Pancreas (tissue), 10 donors: ENCODE results near the gene PRL. TPM values are rescaled to one million over a fixed set of nuclear protein-coding genes. Genes with fewer than 3 reads are reported as not detected.

Source experiments
- ATAC-seq, 4 donors: fragments of 200-7000 bp; cut with Tn5 transposase; one replicate each; pipeline versions ENCODE4 v1.8.0 to v1.9.1; 2020; ENCODE audit warnings: mild to moderate bottlenecking in 4 of 4, moderate library complexity in 4 of 4
- DNase-seq, 6 donors: peaks; one replicate each; pipeline ENCODE4 v3.0.0-alpha.2; 2020
- FAIRE-seq: peaks from 2 replicates; lab custom pipeline; 2012; peaks lifted over from hg19 to GRCh38; lab: Jason Lieb, UNC
- H3K27ac ChIP-seq, 4 donors: fragments of 200-600 bp; sonication (generic); 1 replicate in 3 of 4; 2 replicates in 1 of 4; pipeline versions ENCODE4 v1.5.0 to v1.8.0; 2020
- H3K27me3 ChIP-seq, 4 donors: fragments of 200-600 bp; one replicate each; pipeline ENCODE4 v1.8.0; 2021
- H3K36me3 ChIP-seq, 3 donors: fragments of 200-600 bp; sonication (generic) in 1 of 3; one replicate each; pipeline versions ENCODE4 v1.5.0 to v1.8.0; 2020 to 2021
- H3K4me1 ChIP-seq, 3 donors: fragments of 200-600 bp; one replicate each; pipeline ENCODE4 v1.8.0; 2021
- H3K4me3 ChIP-seq, 4 donors: fragments of 200-600 bp; sonication (generic) in 2 of 4; one replicate each; pipeline versions ENCODE4 v1.5.0 to v1.8.0; 2020 to 2021
- H3K9me3 ChIP-seq, 4 donors: fragments of 200-600 bp; one replicate each; pipeline ENCODE4 v1.8.0; 2021
- CTCF ChIP-seq, 4 donors: fragments of 200-600 bp; sonication (generic) in 3 of 4; IDR thresholded peaks; one replicate each; pipeline versions ENCODE4 v1.5.0 to v1.8.0; 2021; ENCODE audit warnings: antibody characterized with exemption in 4 of 4
- WGBS, 2 donors: extraction: QIAGEN DNeasy Blood & Tissue Kit; methylation state at CpG; one replicate each; pipeline ENCODE4 v1.1.7; 2013; 5-methylcytosine and 5-hydroxymethylcytosine counted together
- intact Hi-C, 3 donors: fragments of 100-400 bp; cut with DNase I; formaldehyde crosslinking; loops; one replicate each; pipeline versions ENCODE4 v1.11.1 to v1.14.2; 2022
- polyA plus RNA-seq, 2 donors: library from polyadenylated mRNA; stranded (reverse); fragments of 200-250 nt; gene quantifications; one replicate each; pipeline ENCODE4 v1.2.3, GENCODE V29; 2013
- total RNA-seq, 6 donors: library from RNA; stranded (reverse); fragmentation: NEBNext Ultra II Directional in 4 of 6; extraction: Animal tissue kit (Norgen Biotek cat#: 25700) in 4 of 6; gene quantifications; one replicate each; pipeline versions ENCODE4 v1.2.1 to v1.2.4, GENCODE V29; 2021 to 2023
- donor health status: healthy with polysubstance abuse.
- donor health status: DM: no; HTN: no; CAD: no; lungs with moderate emphysema.
- donor health status: DM: no; HTN: no; CAD: no.
- donor health status: control.
- donor health status: control.
- donor health status: Bipolar disorder and iron deficiency.
- donor health status: DM: yes; HTN: yes; CAD: no.
- donor health status: DM: no; HTN: no; CAD: no.
- donor health status: DM: no; HTN: no; CAD: no.
- donor health status: DM: yes; HTN: yes; CAD: no.

Gene PRL
- not detected for total RNA-seq
- polyA plus RNA-seq: not detected

GRCh38 chr6:22296936-22297335 lies at the start of gene PRL:
TSS of gene PRL (minus strand) at chr6:22297036. CDS start at chr6:22296982, 54 bp downstream.
- no peaks in the 10 kb centered on the region for H3K9me3 ChIP-seq
- H3K36me3 ChIP-seq: no peaks in the 10 kb centered on the region
- TF ChIP-seq CTCF (IDR thresholded peaks at IDR 0.05): no peak
- ATAC-seq: no peak
- DNase-seq: no peak
- peaks cover 0 to 5% (median 0%) of the 10 kb centered on the region in 4 donors for H3K27me3 ChIP-seq
- no peak within 1 kb of the TSS for H3K4me3 ChIP-seq
- no peak within 1 kb of the TSS for H3K27ac ChIP-seq
- no peak for FAIRE-seq
- no peaks in the 10 kb centered on the region for H3K4me1 ChIP-seq
- intact Hi-C loops: no loop called here
- WGBS, 2 donors: 79 to 88% methylated on average over 6 of the region's 6 CpGs

GRCh38 chr6:22343864-22344263 lies 47.0 kb upstream of the PRL start:
- ATAC-seq: no peak
- no peaks in the 10 kb centered on the region for H3K4me1 ChIP-seq
- no peaks in the 10 kb centered on the region for H3K9me3 ChIP-seq
- no peak overlapping the region for H3K4me3 ChIP-seq
- intact Hi-C loops: no loop called here
- DNase-seq: no peak
- WGBS, 2 donors: 73 to 81% methylated on average over 2 of the region's 2 CpGs
- H3K27ac ChIP-seq: no peak overlapping the region
- no peak for TF ChIP-seq CTCF (IDR thresholded peaks at IDR 0.05)
- H3K36me3 ChIP-seq: no peaks in the 10 kb centered on the region
- no peak for FAIRE-seq
- no peaks in the 10 kb centered on the region for H3K27me3 ChIP-seq

GRCh38 chr6:22334778-22335177 lies 37.9 kb upstream of the PRL start:
- FAIRE-seq (no peak), DNase-seq (no peak), ATAC-seq (no peak)
- H3K4me1 ChIP-seq: no peaks in the 10 kb centered on the region
- no peak overlapping the region for H3K27ac ChIP-seq
- TF ChIP-seq CTCF (IDR thresholded peaks at IDR 0.05): no peak
- H3K36me3 ChIP-seq: no peaks in the 10 kb centered on the region
- WGBS, 2 donors: 56 to 65% methylated on average over 2 of the region's 2 CpGs
- intact Hi-C loops: no loop called here
- H3K9me3 ChIP-seq: no peaks in the 10 kb centered on the region
- no peak overlapping the region for H3K4me3 ChIP-seq
- no peaks in the 10 kb centered on the region for H3K27me3 ChIP-seq

- H3K27me3 ChIP-seq: no peaks in the 10 kb centered on the region
- intact Hi-C loops: no loop called here
- FAIRE-seq: no peak
- no peak for ATAC-seq
- H3K27ac ChIP-seq: no peak overlapping the region
- no peaks in the 10 kb centered on the region for H3K4me1 ChIP-seq
- no peak for TF ChIP-seq CTCF (IDR thresholded peaks at IDR 0.05)
- no peaks in the 10 kb centered on the region for H3K36me3 ChIP-seq
- H3K4me3 ChIP-seq: no peak overlapping the region
- DNase-seq: no peak
- no peaks in the 10 kb centered on the region for H3K9me3 ChIP-seq
These were observed 37.0 kb upstream of the PRL start for GRCh38 chr6:22333802-22334201.

- DNase-seq (no peak), ATAC-seq (no peak), FAIRE-seq (no peak)
- Histone ChIP-seq H3K4me1 (no peaks in the 10 kb centered on the region), H3K9me3 (no peaks in the 10 kb centered on the region), H3K36me3 (no peaks in the 10 kb centered on the region), H3K4me3 (no peak overlapping the region), H3K27me3 (no peaks in the 10 kb centered on the region), H3K27ac (no peak overlapping the region)
- 64 to 75% methylated on average over 4 of the region's 4 CpGs for WGBS, 2 donors
- no peak for TF ChIP-seq CTCF (IDR thresholded peaks at IDR 0.05)
- intact Hi-C loops: no loop called here
These were observed 35.9 kb upstream of the PRL start for GRCh38 chr6:22332711-22333110.
